PC-9 (cell line): Measurements from ENCODE around the gene BCCIP.

Source experiments
- EZH2 ChIP-seq: fragments of 200-600 bp; sonication (generic); IDR thresholded peaks from 2 replicates; pipeline ENCODE4 v1.8.0; 2017; ENCODE audit warnings: antibody characterized with exemption, low read depth
- TF ChIP-seq, protein P1 (sequence below): fragments of 200-600 bp; sonication (generic); conservative IDR thresholded peaks from 2 replicates; pipeline ENCODE4 v1.6.1; 2017; ENCODE audit warnings: mixed run types, antibody characterized with exemption, mild to moderate bottlenecking, moderate library complexity

GRCh38 chr10:125802131-125802530 lies 21.2 kb upstream of the BCCIP start:
- TF ChIP-seq, protein P1, sequence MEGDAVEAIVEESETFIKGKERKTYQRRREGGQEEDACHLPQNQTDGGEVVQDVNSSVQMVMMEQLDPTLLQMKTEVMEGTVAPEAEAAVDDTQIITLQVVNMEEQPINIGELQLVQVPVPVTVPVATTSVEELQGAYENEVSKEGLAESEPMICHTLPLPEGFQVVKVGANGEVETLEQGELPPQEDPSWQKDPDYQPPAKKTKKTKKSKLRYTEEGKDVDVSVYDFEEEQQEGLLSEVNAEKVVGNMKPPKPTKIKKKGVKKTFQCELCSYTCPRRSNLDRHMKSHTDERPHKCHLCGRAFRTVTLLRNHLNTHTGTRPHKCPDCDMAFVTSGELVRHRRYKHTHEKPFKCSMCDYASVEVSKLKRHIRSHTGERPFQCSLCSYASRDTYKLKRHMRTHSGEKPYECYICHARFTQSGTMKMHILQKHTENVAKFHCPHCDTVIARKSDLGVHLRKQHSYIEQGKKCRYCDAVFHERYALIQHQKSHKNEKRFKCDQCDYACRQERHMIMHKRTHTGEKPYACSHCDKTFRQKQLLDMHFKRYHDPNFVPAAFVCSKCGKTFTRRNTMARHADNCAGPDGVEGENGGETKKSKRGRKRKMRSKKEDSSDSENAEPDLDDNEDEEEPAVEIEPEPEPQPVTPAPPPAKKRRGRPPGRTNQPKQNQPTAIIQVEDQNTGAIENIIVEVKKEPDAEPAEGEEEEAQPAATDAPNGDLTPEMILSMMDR, result no peak
- TF ChIP-seq EZH2, result no peak
